Panc1 (cell line): ENCODE results near the gene CYP1B1. TPM values are rescaled to one million over a fixed set of nuclear protein-coding genes. Genes with fewer than 3 reads are reported as not detected.

Experiments
- ATAC-seq: fragments of 200-7000 bp; cut with Tn5 transposase; 2 replicates; pipeline ENCODE4 v1.9.1; 2020; ENCODE audit warnings: mild to moderate bottlenecking, moderate library complexity
- BruUV-seq: library from RNA; stranded (reverse); fragments of 400-500 nt; replicated peaks from 2 replicates; lab custom pipeline; 2021; lab: Mats Ljungman, UMichigan
- CTCF ChIA-PET: fragments of 300-600 bp; sonication (Branson Sonifier 250); formaldehyde crosslinking; loops from one replicate; lab custom pipeline; 2022; ENCODE audit warnings: antibody characterized with exemption; lab: Charles Lee
- POLR2A ChIA-PET: fragments of 300-600 bp; sonication (Branson Sonifier 250); formaldehyde crosslinking; loops from one replicate; lab custom pipeline; 2022; ENCODE audit warnings: antibody characterized with exemption; lab: Charles Lee
- DNase-seq: peaks from one replicate; pipeline ENCODE4 v3.0.0-alpha.2; 2010; ENCODE audit warnings: low read depth, low spot score
- H3K27ac ChIP-seq: 2 replicates; pipeline ENCODE4 v1.5.1; 2011; ENCODE audit warnings: mild to moderate bottlenecking, low read length, inconsistent platforms
- H3K27me3 ChIP-seq: fragments of 200-500 bp; sonication (Bioruptor generic); 2 replicates; pipeline ENCODE4 v1.6.0; 2014; ENCODE audit warnings: low read length, inconsistent platforms; ENCODE audit not compliant: control insufficient read depth, insufficient read depth
- H3K36me3 ChIP-seq: fragments of 200-500 bp; sonication (Bioruptor generic); 2 replicates; pipeline ENCODE4 v1.5.1; 2014; ENCODE audit warnings: inconsistent platforms, mild to moderate bottlenecking, low read length, moderate library complexity; ENCODE audit not compliant: control insufficient read depth, insufficient read depth
- H3K4me1 ChIP-seq: 2 replicates; pipeline ENCODE4 v1.5.1; 2011; ENCODE audit warnings: inconsistent platforms, mild to moderate bottlenecking, low read length, moderate library complexity; ENCODE audit not compliant: control insufficient read depth, insufficient read depth
- H3K4me3 ChIP-seq, 2 experiments: 2 replicates each; pipeline ENCODE4 v1.5.1; 2011 to 2012; ENCODE audit warnings: low read depth in 2 of 2, low read length in 2 of 2, mild to moderate bottlenecking in 2 of 2, inconsistent platforms in 1 of 2, moderate library complexity in 1 of 2
- H3K9me3 ChIP-seq: fragments of 200-500 bp; sonication (Bioruptor generic); 2 replicates; pipeline ENCODE4 v1.5.1; 2014; ENCODE audit warnings: low read depth, mild to moderate bottlenecking, inconsistent platforms, low read length, moderate library complexity; ENCODE audit not compliant: control insufficient read depth, insufficient read depth
- POLR2AphosphoS5 ChIP-seq: IDR thresholded peaks from 2 replicates; pipeline ENCODE4 v1.6.1; 2012; ENCODE audit warnings: mild to moderate bottlenecking, low read depth, low read length, moderate library complexity
- SIN3A ChIP-seq: IDR thresholded peaks from 2 replicates; pipeline ENCODE4 v1.6.1; 2012; ENCODE audit warnings: low read depth, mild to moderate bottlenecking, low read length, moderate library complexity, borderline replicate concordance; ENCODE audit not compliant: insufficient read depth
- TCF7L2 ChIP-seq: IDR thresholded peaks from 2 replicates; pipeline ENCODE4 v1.6.1; 2011; ENCODE audit warnings: mild to moderate bottlenecking, low read depth, low read length, inconsistent platforms
- in situ Hi-C: cut with HindIII; loops from 2 replicates; pipeline ENCODE4 v1.10.0; 2016; ENCODE audit warnings: low sequenced_read_pairs, low pct_unique_long_range_greater_than_20kb
- intact Hi-C: fragments of 100-400 bp; cut with micrococcal nuclease; formaldehyde crosslinking; loops from one replicate; pipeline ENCODE4 v1.10.0; 2022; ENCODE audit not compliant: unreplicated experiment
- total RNA-seq: library from RNA; stranded (reverse); gene quantifications from one replicate; pipeline ENCODE4 v1.2.1, GENCODE V29; 2021; ENCODE audit not compliant: unreplicated experiment
- TF ChIP-seq, protein P1 (sequence below): fragments of 450-650 bp; IDR thresholded peaks from 2 replicates; pipeline ENCODE4 v1.5.1; 2017; ENCODE audit warnings: mild to moderate bottlenecking
- TF ChIP-seq, protein P2 (sequence below), 2 experiments: IDR thresholded peaks; 2 replicates each; pipeline ENCODE4 v1.6.1; 2011 to 2012; ENCODE audit warnings: low read depth in 2 of 2, control low read depth in 1 of 2, low read length in 1 of 2, mild to moderate bottlenecking in 1 of 2, moderate library complexity in 1 of 2; ENCODE audit not compliant: insufficient read depth in 1 of 2

Gene CYP1B1
- total RNA-seq, 1 experiment from 2014 or later = 86.7 TPM

DNA sequence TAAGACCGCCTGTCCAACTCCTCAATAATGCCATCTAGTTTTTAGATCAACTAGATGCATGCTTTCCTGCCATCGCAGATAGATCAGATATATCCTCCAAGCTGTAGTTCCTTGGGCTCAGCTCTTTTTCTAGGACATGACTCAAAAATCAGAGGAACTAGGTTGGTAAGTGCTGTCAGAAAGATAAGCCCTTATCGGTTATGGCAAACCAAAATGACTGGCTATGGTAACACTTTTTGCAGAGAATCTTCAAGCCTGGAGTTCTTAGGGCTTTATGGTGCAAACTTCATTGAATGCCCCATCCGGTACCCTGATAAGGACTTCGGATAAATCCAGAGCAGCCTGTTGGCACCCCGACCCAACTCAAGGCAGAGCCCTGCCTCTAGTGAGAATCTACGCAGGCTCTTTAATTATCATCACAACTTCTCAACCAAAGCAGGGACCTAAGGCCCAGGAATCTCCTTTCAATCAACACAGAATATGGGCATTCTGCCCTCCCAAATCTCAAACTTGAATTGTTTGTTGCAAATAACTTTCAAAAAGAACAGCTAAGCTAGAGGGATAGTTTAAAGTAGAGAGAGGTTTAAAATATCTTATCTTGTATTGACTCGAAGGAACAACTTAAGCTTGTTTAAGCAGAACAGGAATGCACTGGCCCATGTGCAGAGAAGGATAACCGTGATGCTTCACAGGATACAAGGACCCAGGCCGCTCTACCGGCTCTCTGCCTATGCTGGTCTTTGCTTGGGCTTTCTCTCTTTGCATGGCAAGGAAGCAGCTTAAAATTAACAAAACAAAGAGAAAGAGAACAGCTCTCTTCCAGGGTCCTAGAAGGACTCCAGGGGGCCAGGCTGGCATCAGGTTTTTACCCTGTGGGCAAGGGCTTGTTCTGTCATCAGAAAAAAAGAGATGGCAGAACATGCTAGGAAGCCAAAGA lies 3.4 kb upstream of the CYP1B1 start:
- no peaks in the 10 kb centered on the region for H3K36me3 ChIP-seq
- DNase-seq (no peak), ATAC-seq (no peak)
- intact Hi-C loops (loop anchor here (5.0 kb wide), 1 partner anchor 97 kb away; no protein-coding TSS in a partner anchor), in situ Hi-C loops (no loop called here)
- peaks cover 20% of the 10 kb centered on the region for H3K4me1 ChIP-seq
- CTCF ChIA-PET = no interaction called here
- TSS peak; percentile 24 for BruUV-seq
- H3K9me3 ChIP-seq = no peaks in the 10 kb centered on the region
- TF ChIP-seq, protein P1, sequence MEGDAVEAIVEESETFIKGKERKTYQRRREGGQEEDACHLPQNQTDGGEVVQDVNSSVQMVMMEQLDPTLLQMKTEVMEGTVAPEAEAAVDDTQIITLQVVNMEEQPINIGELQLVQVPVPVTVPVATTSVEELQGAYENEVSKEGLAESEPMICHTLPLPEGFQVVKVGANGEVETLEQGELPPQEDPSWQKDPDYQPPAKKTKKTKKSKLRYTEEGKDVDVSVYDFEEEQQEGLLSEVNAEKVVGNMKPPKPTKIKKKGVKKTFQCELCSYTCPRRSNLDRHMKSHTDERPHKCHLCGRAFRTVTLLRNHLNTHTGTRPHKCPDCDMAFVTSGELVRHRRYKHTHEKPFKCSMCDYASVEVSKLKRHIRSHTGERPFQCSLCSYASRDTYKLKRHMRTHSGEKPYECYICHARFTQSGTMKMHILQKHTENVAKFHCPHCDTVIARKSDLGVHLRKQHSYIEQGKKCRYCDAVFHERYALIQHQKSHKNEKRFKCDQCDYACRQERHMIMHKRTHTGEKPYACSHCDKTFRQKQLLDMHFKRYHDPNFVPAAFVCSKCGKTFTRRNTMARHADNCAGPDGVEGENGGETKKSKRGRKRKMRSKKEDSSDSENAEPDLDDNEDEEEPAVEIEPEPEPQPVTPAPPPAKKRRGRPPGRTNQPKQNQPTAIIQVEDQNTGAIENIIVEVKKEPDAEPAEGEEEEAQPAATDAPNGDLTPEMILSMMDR = no peak
- TF ChIP-seq, protein P2, sequence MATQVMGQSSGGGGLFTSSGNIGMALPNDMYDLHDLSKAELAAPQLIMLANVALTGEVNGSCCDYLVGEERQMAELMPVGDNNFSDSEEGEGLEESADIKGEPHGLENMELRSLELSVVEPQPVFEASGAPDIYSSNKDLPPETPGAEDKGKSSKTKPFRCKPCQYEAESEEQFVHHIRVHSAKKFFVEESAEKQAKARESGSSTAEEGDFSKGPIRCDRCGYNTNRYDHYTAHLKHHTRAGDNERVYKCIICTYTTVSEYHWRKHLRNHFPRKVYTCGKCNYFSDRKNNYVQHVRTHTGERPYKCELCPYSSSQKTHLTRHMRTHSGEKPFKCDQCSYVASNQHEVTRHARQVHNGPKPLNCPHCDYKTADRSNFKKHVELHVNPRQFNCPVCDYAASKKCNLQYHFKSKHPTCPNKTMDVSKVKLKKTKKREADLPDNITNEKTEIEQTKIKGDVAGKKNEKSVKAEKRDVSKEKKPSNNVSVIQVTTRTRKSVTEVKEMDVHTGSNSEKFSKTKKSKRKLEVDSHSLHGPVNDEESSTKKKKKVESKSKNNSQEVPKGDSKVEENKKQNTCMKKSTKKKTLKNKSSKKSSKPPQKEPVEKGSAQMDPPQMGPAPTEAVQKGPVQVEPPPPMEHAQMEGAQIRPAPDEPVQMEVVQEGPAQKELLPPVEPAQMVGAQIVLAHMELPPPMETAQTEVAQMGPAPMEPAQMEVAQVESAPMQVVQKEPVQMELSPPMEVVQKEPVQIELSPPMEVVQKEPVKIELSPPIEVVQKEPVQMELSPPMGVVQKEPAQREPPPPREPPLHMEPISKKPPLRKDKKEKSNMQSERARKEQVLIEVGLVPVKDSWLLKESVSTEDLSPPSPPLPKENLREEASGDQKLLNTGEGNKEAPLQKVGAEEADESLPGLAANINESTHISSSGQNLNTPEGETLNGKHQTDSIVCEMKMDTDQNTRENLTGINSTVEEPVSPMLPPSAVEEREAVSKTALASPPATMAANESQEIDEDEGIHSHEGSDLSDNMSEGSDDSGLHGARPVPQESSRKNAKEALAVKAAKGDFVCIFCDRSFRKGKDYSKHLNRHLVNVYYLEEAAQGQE (IDR thresholded peaks at IDR 0.05; ENCODE audit: insufficient read depth in 1 of 2, low read depth in 2 of 2, low read length in 1 of 2) = no peak
- TF ChIP-seq TCF7L2 (no peak), SIN3A (no peak), POLR2AphosphoS5 (no peak)
- POLR2A ChIA-PET = interaction anchor here (0.9 kb wide), 1 partner anchor 16 kb away, joined by 6 read pairs; no protein-coding TSS in a partner anchor
- no peaks in the 10 kb centered on the region for H3K27me3 ChIP-seq
- no peak overlapping the region for H3K4me3 ChIP-seq
- H3K27ac ChIP-seq = peak overlapping the region; percentile 15; the same call in 1 of the 2 replicates

DNA sequence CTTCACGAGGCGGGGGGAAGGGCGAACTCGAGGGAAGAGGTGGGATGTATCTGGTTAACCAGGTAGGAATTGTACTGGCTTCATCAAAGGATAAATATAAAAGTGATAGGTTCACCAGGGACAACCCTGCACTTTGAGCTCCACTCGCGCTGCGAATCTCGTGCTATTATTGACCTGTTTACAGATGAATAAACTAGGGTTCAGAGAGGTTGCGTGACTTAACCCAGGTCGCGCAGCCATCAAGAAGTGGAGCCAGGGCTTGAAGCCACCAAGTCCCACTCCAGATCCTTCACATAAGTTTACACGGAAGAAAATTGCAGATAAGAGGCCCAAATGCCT lies 1.4 kb upstream of the CYP1B1 start:
- TSS peak; percentile 46 for BruUV-seq
- in situ Hi-C loops = no loop called here
- DNase-seq = no peak
- H3K27me3 ChIP-seq = no peaks in the 10 kb centered on the region
- no peaks in the 10 kb centered on the region for H3K36me3 ChIP-seq
- ChIA-PET CTCF (interaction anchor here (0.8 to 2.2 kb wide), 4 partner anchors 30 to 197 kb away, joined by 6 to 34 read pairs (median 16); no protein-coding TSS in a partner anchor), POLR2A (no interaction called here)
- H3K9me3 ChIP-seq = no peaks in the 10 kb centered on the region
- no peak for ATAC-seq
- H3K4me1 ChIP-seq = peaks cover 20% of the 10 kb centered on the region
- no peak for TF ChIP-seq TCF7L2
- no peak for TF ChIP-seq POLR2AphosphoS5
- TF ChIP-seq, protein P2 (IDR thresholded peaks at IDR 0.05; ENCODE audit: insufficient read depth in 1 of 2, low read depth in 2 of 2, low read length in 1 of 2) = no peak
- TF ChIP-seq SIN3A = no peak
- TF ChIP-seq, protein P1 = no peak
- peak overlapping the region; percentile 58 to 77 for H3K4me3 ChIP-seq
- intact Hi-C loops = loop anchor here (2.0 to 5.0 kb wide), 3 partner anchors 37 to 197 kb away; no protein-coding TSS in a partner anchor
- H3K27ac ChIP-seq = peak overlapping the region; percentile 92
